OCI-LY7 (cell line): ENCODE measurements around the gene GAPDHS.

Source experiments
- CTCF ChIP-seq: fragments of 200-600 bp; sonication (generic); conservative IDR thresholded peaks from 2 replicates; pipeline ENCODE4 v1.5.1; 2014; ENCODE audit warnings: mild to moderate bottlenecking, antibody characterized with exemption, low read length, moderate library complexity, mixed read lengths
- EZH2phosphoT487 ChIP-seq: fragments of 200-600 bp; sonication (generic); IDR thresholded peaks from 2 replicates; pipeline ENCODE4 v1.6.1; 2018; ENCODE audit warnings: low read depth, borderline replicate concordance, mild to moderate bottlenecking, mixed run types, antibody characterized with exemption, low read length, moderate library complexity, mixed read lengths

DNA sequence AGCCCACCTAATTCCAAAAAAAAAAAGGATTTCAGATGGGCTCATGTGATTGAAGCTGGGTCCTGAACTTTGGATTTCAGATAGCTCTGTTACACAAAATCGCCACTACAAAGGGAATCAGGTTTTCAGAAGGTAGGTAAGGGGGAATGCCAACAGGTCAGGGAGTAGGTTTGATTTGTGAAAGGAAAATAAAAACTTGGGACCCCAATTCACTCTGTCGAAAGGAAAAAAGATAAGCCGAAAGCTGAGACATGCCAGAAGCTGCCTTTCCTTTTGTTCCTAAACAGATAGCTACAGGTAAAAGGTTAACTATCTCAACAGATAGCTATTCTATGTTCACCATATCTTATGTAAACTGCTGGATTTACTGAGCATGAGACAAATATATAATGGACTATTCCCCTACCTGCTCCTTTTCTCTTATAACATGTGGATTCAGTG is 47.0 kb upstream of the GAPDHS start:
- TF ChIP-seq EZH2phosphoT487: no peak
- no peak for TF ChIP-seq CTCF
